NCI-H1436 (cell line): ENCODE data around the gene PRSS12.
"Not testable (repeated sequence)": the region's sequence is repeated elsewhere in the genome, so short reads cannot be mapped to it uniquely, and the experiment has no call there.

ENCODE experiments used
- DNase-seq: peaks from one replicate; lab custom pipeline; 2025; lab: John Stamatoyannopoulos, UW

PRSS12 gene

GRCh38 chr4:118325431-118325830 lies 27.4 kb downstream of the PRSS12 start:
- no peak for DNase-seq

- DNase-seq, result no peak
Measured at GRCh38 chr4:118322831-118323502, 29.8 kb downstream of the PRSS12 start.

GRCh38 chr4:118318931-118319330 lies 33.9 kb downstream of the PRSS12 start:
- DNase-seq, result no peak

DNA sequence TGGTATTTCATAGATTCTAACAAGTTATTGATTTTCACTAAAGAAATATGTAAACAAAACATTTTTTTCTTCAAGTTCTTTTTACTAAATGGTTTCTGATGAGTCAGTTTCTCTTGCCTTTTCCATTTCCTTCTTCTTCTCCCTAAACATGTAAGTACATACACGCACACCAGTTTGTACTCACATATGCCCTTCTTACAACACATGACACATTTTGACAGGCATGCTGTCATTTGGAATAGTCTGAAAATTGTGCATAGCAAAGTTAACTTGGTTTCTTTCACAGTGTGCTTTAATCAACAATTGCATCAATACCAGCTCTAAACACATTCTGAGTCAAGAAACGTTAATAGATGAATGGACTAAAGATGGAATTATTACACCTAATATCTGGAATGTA lies 35.1 kb downstream of the PRSS12 start:
- no peak for DNase-seq

DNA sequence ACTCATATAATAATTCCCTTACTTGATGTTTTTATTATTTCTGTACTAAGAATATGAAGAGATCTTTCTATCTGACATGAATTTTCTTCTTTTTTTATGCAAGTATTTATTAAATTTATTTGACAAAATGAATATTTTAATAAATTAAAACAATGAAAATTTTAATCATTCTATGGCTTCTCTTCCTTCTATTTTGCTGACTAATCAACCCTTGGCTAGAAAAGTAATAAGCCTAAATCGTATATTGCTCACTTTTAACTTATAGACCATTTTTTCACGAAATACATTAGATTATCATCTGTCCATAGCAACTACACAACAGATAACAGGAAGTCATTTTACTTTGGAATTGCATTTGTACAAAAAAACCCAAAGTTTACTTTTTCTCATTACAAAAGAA lies 38.6 kb downstream of the PRSS12 start:
- DNase-seq, result no peak

DNA sequence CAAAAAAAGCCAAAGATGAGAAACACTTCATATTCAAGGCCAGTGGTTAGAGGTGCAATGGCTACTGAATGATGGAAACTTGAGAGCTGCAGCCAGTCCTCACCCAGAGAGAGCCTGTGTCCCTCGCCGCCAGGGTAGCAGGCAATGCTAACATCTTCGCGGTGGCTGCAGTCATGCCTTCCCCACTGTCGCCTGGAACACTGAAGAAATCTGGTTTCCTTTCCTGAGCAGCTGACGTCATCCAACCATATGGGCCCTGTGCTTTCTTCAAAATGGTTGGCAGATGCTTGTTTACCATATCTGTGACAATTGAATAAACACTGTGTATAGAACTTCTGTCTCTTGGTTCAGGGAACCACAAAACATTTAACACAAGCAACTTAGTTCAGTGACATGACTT lies 39.7 kb downstream of the PRSS12 start:
- no peak for DNase-seq

DNA sequence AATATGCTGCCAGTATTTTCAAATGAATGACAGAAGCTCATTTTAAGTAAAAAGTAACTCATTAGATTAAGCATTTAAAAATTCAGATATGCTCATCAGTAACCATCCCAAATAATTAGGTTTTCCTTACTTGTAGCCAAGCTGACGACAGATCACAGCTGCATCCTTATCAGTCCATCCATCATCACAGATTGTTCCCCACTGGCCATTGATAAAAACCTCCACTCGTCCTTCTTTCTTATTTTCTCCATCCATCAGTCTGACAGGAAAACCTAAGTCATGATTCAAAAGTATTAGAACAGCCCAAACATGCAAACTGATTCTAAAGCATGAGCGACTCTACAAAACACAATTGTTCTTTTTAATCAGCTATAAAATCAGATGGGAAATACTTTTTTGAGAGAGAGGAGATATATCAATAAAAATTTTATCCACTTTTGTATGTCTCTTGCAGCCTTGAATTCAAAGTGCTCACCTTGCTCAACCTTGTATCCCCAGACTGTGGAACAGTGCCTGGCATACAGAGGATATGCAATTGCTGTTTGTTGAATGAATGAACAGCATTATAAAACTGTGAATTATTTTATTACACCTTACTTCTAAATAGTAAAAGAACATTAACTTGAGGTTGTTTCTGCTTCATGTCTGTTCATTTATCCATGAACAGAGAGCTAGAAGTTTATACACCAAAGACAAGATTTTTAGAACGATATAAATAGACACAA lies 44.3 kb downstream of the PRSS12 start:
- DNase-seq, result no peak

DNA sequence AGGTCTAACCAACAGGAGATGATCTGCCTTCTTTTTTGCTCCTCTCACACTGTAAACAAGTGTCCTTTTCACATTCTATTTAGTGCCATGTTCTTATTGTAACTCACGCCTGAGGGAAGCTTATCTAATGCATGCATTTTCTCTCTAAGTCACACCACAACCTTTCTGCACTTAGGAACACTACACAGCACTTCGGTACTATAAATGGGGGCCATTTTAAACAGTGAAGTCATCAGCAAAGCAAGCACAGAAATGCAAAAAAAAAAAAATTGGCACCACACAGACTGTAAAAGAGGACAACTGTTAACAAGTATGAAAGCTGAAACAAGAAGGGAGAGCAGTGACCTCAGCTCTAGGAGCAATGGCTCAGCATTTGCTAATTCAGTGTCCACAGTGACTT lies 45.2 kb downstream of the PRSS12 start:
- DNase-seq, result no peak

GRCh38 chr4:118299619-118300018 lies 53.2 kb downstream of the PRSS12 start:
- DNase-seq, result not testable (repeated sequence)

DNA sequence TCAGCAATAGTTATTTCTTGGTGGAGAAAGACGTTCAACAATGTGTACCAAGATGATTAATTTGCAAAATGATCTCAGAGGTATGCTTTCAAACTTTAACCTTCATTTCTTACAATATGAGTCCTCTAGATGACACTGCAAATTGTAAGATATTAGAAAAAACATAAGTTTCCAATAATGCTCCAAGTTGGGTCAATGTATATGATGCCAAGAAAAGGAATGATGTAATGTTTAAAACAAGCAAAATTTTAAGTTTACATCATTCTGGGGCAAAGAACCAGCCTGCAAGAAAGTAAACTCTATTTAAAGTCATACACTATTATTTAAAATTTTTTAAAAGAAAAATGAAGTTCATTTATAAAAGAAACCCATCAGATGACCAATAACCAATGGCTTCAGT lies 56.1 kb downstream of the PRSS12 start:
- no peak for DNase-seq

DNA sequence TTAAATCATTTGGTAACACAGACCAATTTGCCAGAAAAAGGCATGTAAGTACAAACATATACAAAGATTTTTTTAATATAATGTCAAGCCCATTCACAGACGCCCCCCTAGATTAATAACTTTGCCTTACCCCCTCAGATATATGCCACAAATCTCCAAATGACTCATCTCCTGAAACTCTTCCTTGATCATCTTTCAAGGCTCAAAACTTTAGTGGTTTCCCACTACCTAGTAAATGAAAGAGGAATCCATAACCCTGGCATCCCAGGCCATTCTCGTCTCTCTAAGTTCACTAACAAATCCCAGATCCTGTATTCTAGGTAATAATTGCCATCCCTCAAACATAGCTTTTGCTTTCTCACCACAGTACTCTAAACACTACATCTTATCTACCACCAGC lies 61.9 kb downstream of the PRSS12 start:
- no peak for DNase-seq

DNA sequence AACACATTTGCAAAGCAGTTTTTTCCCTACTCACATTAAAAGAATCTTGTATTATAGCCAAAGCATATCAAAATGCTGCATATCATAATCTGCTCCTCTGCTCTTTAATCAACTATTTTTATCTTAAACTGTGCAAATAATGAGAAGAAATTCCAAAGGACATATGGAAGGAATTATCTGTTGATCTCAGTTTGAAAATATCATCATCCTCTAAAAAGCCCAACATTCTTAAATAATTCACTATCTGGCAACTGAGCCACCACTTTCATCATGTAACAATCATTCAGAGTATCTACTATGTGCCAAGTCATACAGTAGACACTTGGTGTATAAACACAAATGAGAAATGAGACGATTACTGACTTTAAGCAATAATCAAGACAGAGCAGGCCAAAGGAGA lies 63.0 kb downstream of the PRSS12 start:
- DNase-seq, result no peak

- DNase-seq, result no peak
Measured at GRCh38 chr4:118287711-118288451, 64.9 kb downstream of the PRSS12 start.

DNA sequence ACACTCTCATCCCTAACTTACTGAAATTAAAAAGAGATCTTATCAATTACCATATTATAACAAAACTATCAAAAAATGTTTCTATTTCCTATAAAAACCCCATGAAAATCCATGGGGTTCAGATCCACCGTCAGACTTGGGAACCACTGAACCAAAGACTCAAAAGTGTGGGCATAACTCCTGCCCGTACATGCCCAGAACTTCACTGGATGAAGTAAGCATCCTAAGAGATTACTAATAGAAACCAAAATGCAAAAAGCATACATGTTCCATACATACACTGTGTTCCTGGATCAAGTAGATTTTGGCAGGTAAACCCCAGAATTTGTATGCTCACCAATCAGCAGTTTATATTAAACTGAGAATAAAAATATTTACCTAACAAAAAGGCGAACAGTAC lies 66.1 kb downstream of the PRSS12 start:
- DNase-seq, result no peak

DNA sequence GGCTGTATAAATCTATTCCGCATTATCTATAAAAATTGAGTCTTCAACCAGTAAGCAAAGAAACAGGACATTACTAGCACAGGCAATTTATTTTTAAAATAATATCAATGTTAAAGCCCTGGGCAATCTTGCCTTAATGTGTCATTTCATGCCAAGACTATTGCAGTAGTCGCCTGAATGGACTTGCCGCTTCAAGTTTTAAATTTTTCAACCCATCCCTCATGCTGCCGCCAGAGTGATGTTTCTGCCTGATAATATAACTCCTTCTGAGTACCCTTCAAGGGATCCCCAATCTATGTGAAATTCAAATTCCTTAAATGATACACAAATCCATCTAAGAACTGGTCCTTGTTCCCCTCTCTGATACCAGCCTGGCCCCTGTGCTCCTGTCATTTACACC lies 66.9 kb downstream of the PRSS12 start:
- DNase-seq, result no peak

DNA sequence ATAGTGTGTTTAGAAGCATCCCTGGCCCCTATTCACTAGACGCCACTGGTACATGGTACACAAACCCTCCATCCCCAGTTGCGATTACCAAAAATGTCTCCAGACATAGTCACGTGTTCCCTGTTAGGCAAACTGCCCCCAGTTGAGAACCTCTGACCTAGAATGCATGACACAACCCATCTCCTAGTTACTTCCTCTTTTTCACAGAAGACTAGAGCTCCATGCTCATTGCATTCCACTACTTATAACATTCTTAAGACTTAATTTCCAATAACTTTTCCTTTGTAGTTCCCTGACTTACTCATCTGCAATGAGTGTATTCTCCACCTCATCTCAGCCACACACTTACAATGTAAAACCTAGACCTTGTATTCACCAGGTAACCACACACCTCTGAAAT lies 68.6 kb downstream of the PRSS12 start:
- DNase-seq, result no peak

- no peak for DNase-seq
Measured at GRCh38 chr4:118282692-118283091, 70.1 kb downstream of the PRSS12 start.

- no peak for DNase-seq
Measured at GRCh38 chr4:118281611-118282442, 71.0 kb downstream of the PRSS12 start.

GRCh38 chr4:118280501-118281218 lies 72.1 kb downstream of the PRSS12 start:
- peak; percentile 41 for DNase-seq

GRCh38 chr4:118279920-118280432 lies 72.8 kb downstream of the PRSS12 start:
- no peak for DNase-seq

GRCh38 chr4:118279328-118279727 lies 73.5 kb downstream of the PRSS12 start:
- DNase-seq, result no peak
